SJCRH30 (cell line): ENCODE measurements around the gene SPON2. TPM values are rescaled to one million over a fixed set of nuclear protein-coding genes. Genes with fewer than 3 reads are reported as not detected.
A peak's percentile ranks its signal among the peaks of the same experiment; 100 is the strongest.
"Not testable (repeated sequence)": the region's sequence is repeated elsewhere in the genome, so short reads cannot be mapped to it uniquely, and the experiment has no call there.

Experiments
- DNase-seq, 2 experiments: peaks; one replicate each; pipeline ENCODE4 v3.0.0-alpha.2; 2015 to 2020
- H3K27ac ChIP-seq: fragments of 250-450 bp; sonication (Bioruptor Pico); 2 replicates; pipeline ENCODE4 v1.5.1; 2020; ENCODE audit warnings: mild to moderate bottlenecking, moderate library complexity
- H3K27me3 ChIP-seq: fragments of 250-450 bp; sonication (Bioruptor Pico); 2 replicates; pipeline ENCODE4 v1.5.1; 2020; ENCODE audit warnings: mild to moderate bottlenecking, moderate library complexity
- H3K36me3 ChIP-seq: fragments of 250-450 bp; sonication (Bioruptor Pico); 2 replicates; pipeline ENCODE4 v1.5.1; 2020; ENCODE audit warnings: mild to moderate bottlenecking, moderate library complexity
- H3K4me1 ChIP-seq: fragments of 250-450 bp; sonication (Bioruptor Pico); 2 replicates; pipeline ENCODE4 v1.5.1; 2020; ENCODE audit warnings: mild to moderate bottlenecking, moderate library complexity
- H3K4me3 ChIP-seq: fragments of 250-450 bp; sonication (Bioruptor Pico); 2 replicates; pipeline ENCODE4 v1.5.1; 2020; ENCODE audit warnings: mild to moderate bottlenecking, moderate library complexity
- H3K9me3 ChIP-seq: fragments of 250-450 bp; sonication (Bioruptor Pico); replicated peaks from 2 replicates; pipeline ENCODE4 v1.5.1; 2020; ENCODE audit warnings: mild to moderate bottlenecking, moderate library complexity
- total RNA-seq: library from RNA; depleted of rRNA; stranded (reverse); fragments of >200 nt; shearing (Covaris generic); gene quantifications from 2 replicates; pipeline ENCODE4 v1.2.3, GENCODE V29; 2014; rRNA removed

SPON2 gene
- total RNA-seq, 1 experiment from 2014 or later = 2.5 TPM

GRCh38 chr4:1137063-1137776 lies 35.2 kb downstream of the SPON2 start:
- no peak overlapping the region for H3K27ac ChIP-seq
- no peaks in the 10 kb centered on the region for H3K36me3 ChIP-seq
- H3K9me3 ChIP-seq = no peaks in the 10 kb centered on the region; the same call in 1 of the 2 replicates
- H3K27me3 ChIP-seq = no peaks in the 10 kb centered on the region
- no peak for DNase-seq
- H3K4me1 ChIP-seq = no peaks in the 10 kb centered on the region
- H3K4me3 ChIP-seq = no peak overlapping the region

GRCh38 chr4:1136048-1136447 lies 36.3 kb downstream of the SPON2 start:
- H3K27me3 ChIP-seq = no peaks in the 10 kb centered on the region
- no peaks in the 10 kb centered on the region for H3K36me3 ChIP-seq
- DNase-seq = no peak
- no peaks in the 10 kb centered on the region for H3K4me1 ChIP-seq
- H3K4me3 ChIP-seq = no peak overlapping the region
- H3K27ac ChIP-seq = no peak overlapping the region
- H3K9me3 ChIP-seq = no peaks in the 10 kb centered on the region; the same call in 1 of the 2 replicates

DNA sequence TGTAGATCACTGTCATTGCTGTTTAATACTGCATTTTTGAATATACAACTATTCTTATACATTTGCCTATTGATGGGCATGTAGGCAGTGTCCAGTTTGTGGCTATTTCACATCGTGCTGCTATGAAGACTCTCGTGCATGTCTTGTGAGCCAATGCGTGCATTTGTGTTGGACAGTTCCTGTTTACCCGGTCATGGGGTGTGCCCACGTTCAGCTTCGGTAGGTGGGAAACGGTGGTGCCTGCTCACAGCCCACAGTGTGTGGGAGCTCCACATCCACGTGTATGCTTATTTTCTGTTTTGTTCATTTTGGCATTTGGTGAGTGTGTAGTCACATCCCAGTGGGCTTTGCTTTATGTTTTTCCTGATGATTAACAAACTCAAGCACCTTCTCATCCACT lies 39.4 kb downstream of the SPON2 start:
- no peaks in the 10 kb centered on the region; the same call in 1 of the 2 replicates for H3K9me3 ChIP-seq

GRCh38 chr4:1130316-1131186 lies 41.8 kb downstream of the SPON2 start:
- peak; percentile 53 to 90 for DNase-seq
- no peak overlapping the region for H3K27ac ChIP-seq
- H3K4me3 ChIP-seq = no peak overlapping the region
- H3K27me3 ChIP-seq = no peaks in the 10 kb centered on the region
- no peaks in the 10 kb centered on the region for H3K4me1 ChIP-seq
- no peaks in the 10 kb centered on the region for H3K36me3 ChIP-seq
- no peaks in the 10 kb centered on the region; the same call in 1 of the 2 replicates for H3K9me3 ChIP-seq

More for the DNA sequence above, 39.4 kb downstream of the SPON2 start:
- no peak overlapping the region for H3K27ac ChIP-seq
- H3K4me1 ChIP-seq = no peaks in the 10 kb centered on the region
- no peak for DNase-seq
- H3K27me3 ChIP-seq = no peaks in the 10 kb centered on the region
- H3K4me3 ChIP-seq = no peak overlapping the region
- H3K36me3 ChIP-seq = no peaks in the 10 kb centered on the region

GRCh38 chr4:1126506-1126905 lies 45.9 kb downstream of the SPON2 start:
- no peak for DNase-seq
- H3K4me1 ChIP-seq = no peaks in the 10 kb centered on the region
- no peaks in the 10 kb centered on the region for H3K9me3 ChIP-seq
- no peak overlapping the region for H3K4me3 ChIP-seq
- H3K27me3 ChIP-seq = no peaks in the 10 kb centered on the region
- no peaks in the 10 kb centered on the region for H3K36me3 ChIP-seq
- H3K27ac ChIP-seq = no peak overlapping the region

DNA sequence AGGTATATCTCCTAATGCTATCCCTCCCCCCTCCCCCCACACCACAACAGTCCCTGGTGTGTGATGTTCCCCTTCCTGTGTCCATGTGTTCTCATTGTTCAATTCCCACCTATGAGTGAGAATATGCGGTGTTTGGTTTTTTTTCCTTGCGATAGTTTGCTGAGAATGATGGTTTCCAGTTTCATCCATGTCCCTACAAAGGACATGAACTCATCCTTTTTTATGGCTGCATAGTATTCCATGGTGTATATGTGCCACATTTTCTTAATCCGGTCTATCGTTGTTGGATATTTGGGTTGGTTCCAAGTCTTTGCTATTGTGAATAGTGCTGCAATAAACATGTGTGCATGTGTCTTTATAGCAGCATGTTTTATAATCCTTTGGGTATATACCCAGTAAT lies 46.9 kb downstream of the SPON2 start:
- not testable (repeated sequence) for H3K27ac ChIP-seq, H3K36me3 ChIP-seq, DNase-seq, H3K4me1 ChIP-seq, H3K4me3 ChIP-seq, H3K27me3 ChIP-seq, H3K9me3 ChIP-seq

DNA sequence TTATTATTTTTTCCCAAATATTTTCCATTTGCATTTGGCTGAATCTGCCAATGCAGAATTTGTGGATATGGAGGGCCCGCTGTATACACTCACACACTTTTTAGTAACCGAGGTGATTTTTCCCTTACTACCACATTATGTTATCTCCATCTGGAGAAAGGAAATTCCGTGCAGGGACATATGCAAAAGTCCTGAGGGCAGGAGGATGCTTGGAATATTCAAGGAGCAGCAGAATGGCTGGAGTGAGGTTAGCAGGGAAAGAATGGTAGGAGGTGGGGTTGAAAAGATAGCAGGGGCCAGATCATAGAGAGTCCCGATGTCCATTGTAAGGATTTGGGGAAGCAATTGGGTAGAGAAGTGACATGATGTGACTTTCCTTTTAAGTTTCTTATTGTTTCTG lies 47.6 kb downstream of the SPON2 start:
- no peaks in the 10 kb centered on the region for H3K36me3 ChIP-seq
- H3K9me3 ChIP-seq = no peaks in the 10 kb centered on the region
- H3K27me3 ChIP-seq = no peaks in the 10 kb centered on the region

DNA sequence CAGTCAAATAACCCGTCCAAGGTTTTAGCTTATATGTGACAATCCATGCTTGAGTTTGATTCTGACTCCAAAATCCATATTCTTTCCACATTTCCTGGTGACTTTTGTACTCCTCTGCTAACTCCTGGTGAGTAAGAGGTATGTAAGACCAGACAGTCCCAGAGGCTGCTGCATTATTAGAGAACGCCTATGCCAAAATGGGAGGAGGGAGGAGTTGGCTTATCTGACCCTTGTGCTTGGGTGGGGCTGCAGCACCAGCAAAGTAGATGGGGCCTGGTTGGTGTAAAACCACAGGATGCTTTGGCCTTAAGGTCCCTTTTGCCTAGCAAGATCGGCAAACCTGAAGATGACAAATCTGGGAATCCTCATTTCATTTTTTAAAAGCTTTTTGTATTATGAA lies 49.9 kb downstream of the SPON2 start:
- Histone ChIP-seq H3K4me3 (no peak overlapping the region), H3K36me3 (no peaks in the 10 kb centered on the region), H3K27ac (no peak overlapping the region), H3K4me1 (no peaks in the 10 kb centered on the region), H3K9me3 (no peaks in the 10 kb centered on the region), H3K27me3 (no peaks in the 10 kb centered on the region)
- no peak for DNase-seq

More for the DNA sequence above, 47.6 kb downstream of the SPON2 start:
- Histone ChIP-seq H3K4me3 (no peak overlapping the region), H3K27ac (no peak overlapping the region), H3K4me1 (no peaks in the 10 kb centered on the region)
- no peak for DNase-seq

Other genes starting within 250 kb of the SPON2 start
- gene GAK, start 240.3 kb downstream of the SPON2 start, total RNA-seq = 74.2 and 81.1 TPM in 2 replicates
- 4.3 and 6.8 TPM in 2 replicates for gene TMEM175, start 240.1 kb downstream of the SPON2 start, total RNA-seq
- gene DGKQ, start 199.0 kb downstream of the SPON2 start, total RNA-seq = 2.4 and 2.8 TPM in 2 replicates
- gene IDUA, start 185.5 kb downstream of the SPON2 start, total RNA-seq = 1.8 and 2.3 TPM in 2 replicates
- not detected in 2 replicates for gene SLC26A1, start 179.2 kb downstream of the SPON2 start, total RNA-seq
- 45.3 and 51.2 TPM in 2 replicates for gene FGFRL1, start 161.0 kb downstream of the SPON2 start, total RNA-seq
- gene RNF212, start 59.0 kb downstream of the SPON2 start, total RNA-seq = not detected in 2 replicates
- 141 and 143 TPM in 2 replicates for gene CTBP1, start 76.5 kb upstream of the SPON2 start, total RNA-seq
- gene MAEA, start 117.3 kb upstream of the SPON2 start, total RNA-seq = 54.1 and 55.3 TPM in 2 replicates
- gene UVSSA, start 174.6 kb upstream of the SPON2 start, total RNA-seq = 3.4 and 5.8 TPM in 2 replicates
- gene NKX1-1, start 233.9 kb upstream of the SPON2 start, total RNA-seq = not detected in 2 replicates